Measurements from ENCODE around the gene ZNF485. TPM values are rescaled to one million over a fixed set of nuclear protein-coding genes. Genes with fewer than 3 reads are reported as not detected.

ZNF485 gene
- polyA plus RNA-seq, 3 donors, result 0.19 to 0.79 (median 0.27) TPM

- TF ChIP-seq CTCF (IDR thresholded peaks at IDR 0.05), result no peak
- Histone ChIP-seq H3K27ac (ENCODE audit: low read depth in 1 of 2, low read length in 2 of 2) (no peak overlapping the region), H3K79me2 (ENCODE audit: insufficient read depth, low read length) (no peaks in the 10 kb centered on the region), H3K4me2 (replicated peaks; ENCODE audit: extremely low read depth, low read length, poor library complexity, severe bottlenecking) (no peak overlapping the region), H2AFZ (ENCODE audit: insufficient read depth, low read depth, low read length, poor library complexity, severe bottlenecking) (no peak overlapping the region), H4K20me1 (ENCODE audit: insufficient read depth, low read length) (no peaks in the 10 kb centered on the region), H3K4me1 (ENCODE audit: control insufficient read depth in 1 of 2, insufficient read depth in 2 of 2, low read length in 2 of 2) (peaks cover 10 to 17% of the 10 kb centered on the region in 2 donors), H3K4me3 (replicated peaks in 1 of 3; ENCODE audit: low read depth in 2 of 3, low read length in 3 of 3) (no peak overlapping the region), H3K36me3 (replicated peaks in 1 of 2; ENCODE audit: control insufficient read depth in 1 of 2, insufficient read depth in 2 of 2, low read length in 2 of 2) (peaks cover 20 to 32% of the 10 kb centered on the region in 2 donors), H3K9me3 (replicated peaks in 1 of 2; ENCODE audit: control insufficient read depth in 1 of 2, insufficient read depth in 1 of 2, low read length in 2 of 2) (peaks cover 29 to 57% of the 10 kb centered on the region in 2 donors), H3K27me3 (ENCODE audit: control insufficient read depth in 2 of 2, insufficient read depth in 2 of 2, low read length in 2 of 2) (no peaks in the 10 kb centered on the region), H3K9ac (ENCODE audit: insufficient read depth, low read length, poor library complexity, severe bottlenecking) (no peak overlapping the region)
- Mint-ChIP-seq H3K36me3 (peaks cover 31 to 36% of the 10 kb centered on the region in 2 donors), H3K4me3 (no peak overlapping the region), H3K27ac (no peak overlapping the region), H3K9me3 (peaks cover 23 to 64% (median 55%) of the 10 kb centered on the region in 7 donors), H3K4me1 (peaks cover 14% of the 10 kb centered on the region), H3K27me3 (ENCODE audit: low read depth in 3 of 3) (peaks cover 5 to 9% (median 5%) of the 10 kb centered on the region in 3 donors)
- WGBS (ENCODE audit: insufficient coverage), result 100% methylated on average over 2 of the region's 4 CpGs
- intact Hi-C loops (cut with micrococcal nuclease), result loop anchor here (10.0 kb wide), 1 partner anchor 1091 kb away; no protein-coding TSS in a partner anchor
- DNase-seq, result no peak
Measured at GRCh38 chr10:43645866-43646265, 39.6 kb downstream of the ZNF485 start.

- peaks cover 5 to 10% (median 5%) of the 10 kb centered on the region in 3 donors for H3K27me3 Mint-ChIP-seq (ENCODE audit: low read depth in 3 of 3)
- Histone ChIP-seq H3K4me2 (replicated peaks; ENCODE audit: extremely low read depth, low read length, poor library complexity, severe bottlenecking) (peak overlapping the region; percentile 79), H3K9me3 (replicated peaks in 1 of 2; ENCODE audit: control insufficient read depth in 1 of 2, insufficient read depth in 1 of 2, low read length in 2 of 2) (peaks cover 18 to 43% of the 10 kb centered on the region in 2 donors), H3K36me3 (replicated peaks in 1 of 2; ENCODE audit: control insufficient read depth in 1 of 2, insufficient read depth in 2 of 2, low read length in 2 of 2) (peaks cover 20 to 32% of the 10 kb centered on the region in 2 donors), H3K4me3 (replicated peaks in 1 of 3; ENCODE audit: low read depth in 2 of 3, low read length in 3 of 3) (peak overlapping the region in 1 of 3 experiments; percentile 83), H3K4me1 (ENCODE audit: control insufficient read depth in 1 of 2, insufficient read depth in 2 of 2, low read length in 2 of 2) (peaks cover 10 to 17% of the 10 kb centered on the region in 2 donors), H3K9ac (ENCODE audit: insufficient read depth, low read length, poor library complexity, severe bottlenecking) (no peak overlapping the region), H3K27ac (ENCODE audit: low read depth in 1 of 2, low read length in 2 of 2) (no peak overlapping the region), H2AFZ (ENCODE audit: insufficient read depth, low read depth, low read length, poor library complexity, severe bottlenecking) (peak overlapping the region; percentile 96), H4K20me1 (ENCODE audit: insufficient read depth, low read length) (no peaks in the 10 kb centered on the region), H3K27me3 (ENCODE audit: control insufficient read depth in 2 of 2, insufficient read depth in 2 of 2, low read length in 2 of 2) (no peaks in the 10 kb centered on the region), H3K79me2 (ENCODE audit: insufficient read depth, low read length) (no peaks in the 10 kb centered on the region)
- no peak for DNase-seq
- no peak for TF ChIP-seq CTCF (IDR thresholded peaks at IDR 0.05)
- no peak overlapping the region for H3K27ac Mint-ChIP-seq
- H3K36me3 Mint-ChIP-seq, result peaks cover 31 to 36% of the 10 kb centered on the region in 2 donors
- intact Hi-C loops (cut with micrococcal nuclease), result loop anchor here (10.0 kb wide), 1 partner anchor 1093 kb away; no protein-coding TSS in a partner anchor
- WGBS (ENCODE audit: insufficient coverage), result no CpG with 5 or more reads among the region's 6 CpGs
- peak overlapping the region; percentile 93 to 96 for H3K4me3 Mint-ChIP-seq
- peaks cover 14% of the 10 kb centered on the region for H3K4me1 Mint-ChIP-seq
- peaks cover 23 to 49% (median 42%) of the 10 kb centered on the region in 7 donors for H3K9me3 Mint-ChIP-seq
Measured at GRCh38 chr10:43647576-43647975, 41.3 kb downstream of the ZNF485 start.

Measured in CD14-positive monocyte (primary cell).